Transverse colon (tissue), 4 donors: ENCODE results near the gene COX10. TPM values are rescaled to one million over a fixed set of nuclear protein-coding genes. Genes with fewer than 3 reads are reported as not detected.

Source experiments
- DNase-seq: peaks from one replicate; pipeline ENCODE4 v3.0.0-alpha.2; 2019
- H3K27ac ChIP-seq, 4 donors: fragments of 200-600 bp; sonication (generic); 2 replicates each; pipeline ENCODE4 v1.5.1; 2016 to 2018; ENCODE audit warnings: inconsistent platforms in 4 of 4
- H3K27me3 ChIP-seq: fragments of 200-600 bp; sonication (generic); 2 replicates; pipeline ENCODE4 v1.5.1; 2017; ENCODE audit warnings: inconsistent platforms
- H3K36me3 ChIP-seq, 4 donors: fragments of 200-600 bp; sonication (generic); 2 replicates each; pipeline ENCODE4 v1.5.1; 2017 to 2019; ENCODE audit warnings: inconsistent platforms in 4 of 4
- H3K4me1 ChIP-seq, 4 donors: fragments of 200-600 bp; sonication (generic); 2 replicates each; pipeline ENCODE4 v1.5.1; 2017 to 2020; ENCODE audit warnings: inconsistent platforms in 4 of 4
- H3K4me3 ChIP-seq, 4 donors: fragments of 200-600 bp; sonication (generic); 1 replicate in 1 of 4; 2 replicates in 3 of 4; pipeline versions ENCODE4 v1.5.1 to v1.6.1; 2017 to 2019; ENCODE audit warnings: inconsistent platforms in 4 of 4
- H3K9me3 ChIP-seq, 2 donors: fragments of 200-600 bp; sonication (generic); 2 replicates each; pipeline ENCODE4 v1.5.1; 2017 to 2019; ENCODE audit warnings: inconsistent platforms in 2 of 2
- CTCF ChIP-seq, 5 experiments: fragments of 200-600 bp in 3 of 5; fragments of 450-650 bp in 2 of 5; sonication (generic) in 3 of 5; IDR thresholded peaks; 1 replicate in 2 of 5; 2 replicates in 3 of 5; pipeline ENCODE4 v1.5.1; 2016 to 2017; ENCODE audit warnings: antibody characterized with exemption in 5 of 5, inconsistent platforms in 3 of 5, mild to moderate bottlenecking in 2 of 5, moderate library complexity in 1 of 5
- EP300 ChIP-seq: sonication (generic); formaldehyde crosslinking; IDR thresholded peaks from one replicate; pipeline ENCODE4 v1.6.1; 2017; ENCODE audit warnings: antibody characterized with exemption, low read depth
- POLR2A ChIP-seq: fragments of 450-650 bp; IDR thresholded peaks from one replicate; pipeline ENCODE4 v1.6.1; 2016; ENCODE audit warnings: antibody characterized with exemption, mild to moderate bottlenecking, moderate library complexity
- POLR2AphosphoS5 ChIP-seq, 3 donors: sonication (generic); formaldehyde crosslinking; IDR thresholded peaks; one replicate each; pipeline ENCODE4 v1.6.1; 2016; ENCODE audit warnings: antibody characterized with exemption in 3 of 3
- WGBS, 2 donors: methylation state at CpG; one replicate each; pipeline ENCODE4 v1.1.5; 2018; ENCODE audit warnings: low coverage in 1 of 2; 5-methylcytosine and 5-hydroxymethylcytosine counted together
- in situ Hi-C, 4 donors: fragments of 200-750 bp; cut with MboI; loops; one replicate each; pipeline versions ENCODE4 v1.15.0 to v1.15.1; 2017; ENCODE audit warnings: low sequenced_read_pairs in 3 of 4, low pct_ligation_motif_present in 1 of 4, low pct_unique_long_range_greater_than_20kb in 1 of 4
- intact Hi-C: fragments of 100-400 bp; cut with DNase I; formaldehyde crosslinking; loops from one replicate; pipeline ENCODE4 v1.15.1; 2023; ENCODE audit warnings: low total_unique reads
- total RNA-seq, 4 donors: library from RNA; depleted of rRNA; stranded (reverse); fragments of >200 nt; gene quantifications; one replicate each; pipeline ENCODE4 v1.1.0, GENCODE V29; 2016

Gene COX10
- total RNA-seq, 4 donors from 2014 or later, result 48.9 to 61.9 (median 53.5) TPM

- peaks cover 0 to 6% (median 2%) of the 10 kb centered on the region in 4 donors for H3K36me3 ChIP-seq
- no peak for DNase-seq
- peaks cover 0 to 13% (median 5%) of the 10 kb centered on the region in 4 donors for H3K4me1 ChIP-seq
- intact Hi-C loops, result no loop called here
- no peak for TF ChIP-seq CTCF (IDR thresholded peaks at IDR 0.05)
- no peak for TF ChIP-seq POLR2A
- no peak for TF ChIP-seq POLR2AphosphoS5 (IDR thresholded peaks at IDR 0.05)
- no peak for TF ChIP-seq EP300
- 63 to 66% methylated on average over 3 of the region's 3 CpGs for WGBS, 2 donors
- in situ Hi-C loops, result no loop called here
- H3K9me3 ChIP-seq, result no peaks in the 10 kb centered on the region
- no peak overlapping the region for H3K4me3 ChIP-seq
- no peaks in the 10 kb centered on the region for H3K27me3 ChIP-seq
- H3K27ac ChIP-seq, result no peak overlapping the region
Measured at GRCh38 chr17:14101976-14102375, 32.7 kb downstream of the COX10 start.

GRCh38 chr17:14103836-14104235 lies 34.5 kb downstream of the COX10 start:
- 92 to 95% methylated on average over 3 to 8 of the region's 8 CpGs for WGBS, 2 donors
- peaks cover 0 to 6% (median 2%) of the 10 kb centered on the region in 4 donors for H3K36me3 ChIP-seq
- no peak for DNase-seq
- no peak overlapping the region for H3K4me3 ChIP-seq
- H3K27ac ChIP-seq, result no peak overlapping the region
- no peaks in the 10 kb centered on the region for H3K27me3 ChIP-seq
- in situ Hi-C loops, result no loop called here
- H3K4me1 ChIP-seq, result no peaks in the 10 kb centered on the region
- TF ChIP-seq POLR2AphosphoS5 (IDR thresholded peaks at IDR 0.05) (no peak), POLR2A (no peak), CTCF (IDR thresholded peaks at IDR 0.05) (no peak), EP300 (no peak)
- no peaks in the 10 kb centered on the region for H3K9me3 ChIP-seq
- intact Hi-C loops, result no loop called here

GRCh38 chr17:14104734-14105133 lies 35.4 kb downstream of the COX10 start:
- H3K36me3 ChIP-seq, result peaks cover 0 to 6% (median 2%) of the 10 kb centered on the region in 4 donors
- H3K4me1 ChIP-seq, result no peaks in the 10 kb centered on the region
- no peak overlapping the region for H3K27ac ChIP-seq
- H3K9me3 ChIP-seq, result no peaks in the 10 kb centered on the region
- DNase-seq, result no peak
- intact Hi-C loops, result no loop called here
- H3K4me3 ChIP-seq, result no peak overlapping the region
- H3K27me3 ChIP-seq, result no peaks in the 10 kb centered on the region
- 60 to 61% methylated on average over 3 of the region's 3 CpGs for WGBS, 2 donors
- in situ Hi-C loops, result no loop called here
- TF ChIP-seq POLR2A (no peak), CTCF (IDR thresholded peaks at IDR 0.05) (no peak), POLR2AphosphoS5 (IDR thresholded peaks at IDR 0.05) (no peak), EP300 (no peak)

- intact Hi-C loops, result no loop called here
- H3K27me3 ChIP-seq, result no peaks in the 10 kb centered on the region
- TF ChIP-seq POLR2AphosphoS5 (IDR thresholded peaks at IDR 0.05) (no peak), POLR2A (no peak), CTCF (IDR thresholded peaks at IDR 0.05) (no peak), EP300 (no peak)
Measured at GRCh38 chr17:14107889-14108288, 38.6 kb downstream of the COX10 start.

More at GRCh38 chr17:14107889-14108288, 38.6 kb downstream of the COX10 start:
- Histone ChIP-seq H3K36me3 (peaks cover 0 to 6% (median 0%) of the 10 kb centered on the region in 4 donors), H3K4me1 (peaks cover 0 to 12% (median 1%) of the 10 kb centered on the region in 4 donors), H3K9me3 (no peaks in the 10 kb centered on the region), H3K27ac (no peak overlapping the region), H3K4me3 (no peak overlapping the region)
- in situ Hi-C loops, result no loop called here
- no peak for DNase-seq
